NCI-H1930 (cell line): ENCODE data around the gene MRPL37.

Experiments
- DNase-seq, 2 experiments: peaks; one replicate each; lab custom pipeline; 2025; lab: John Stamatoyannopoulos, UW

The MRPL37 gene

GRCh38 chr1:54265126-54265525, 65.2 kb downstream of the MRPL37 start:
- DNase-seq = no peak

GRCh38 chr1:54265659-54266058, 65.7 kb downstream of the MRPL37 start:
- no peak for DNase-seq

DNA sequence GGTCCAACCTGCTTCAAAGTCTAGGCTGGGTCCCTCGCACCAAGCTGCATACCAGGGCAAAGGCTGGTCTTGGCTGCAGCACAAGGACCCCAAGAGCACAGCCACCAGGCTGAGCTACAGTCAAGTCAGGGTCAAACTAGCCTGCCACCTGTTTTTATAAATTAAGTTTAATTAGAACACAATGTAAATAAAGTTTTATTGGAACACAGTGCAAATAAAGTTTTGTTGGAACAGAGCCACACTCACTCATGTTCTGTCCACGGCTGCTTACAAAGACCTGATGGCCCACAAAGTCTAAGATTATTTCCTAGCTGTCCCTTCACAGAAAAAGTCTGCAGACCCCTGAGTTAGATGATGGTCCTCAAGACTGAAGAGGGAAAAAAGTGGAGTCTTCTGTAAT, 66.2 kb downstream of the MRPL37 start:
- DNase-seq = no peak

- no peak for DNase-seq
Observed at GRCh38 chr1:54266908-54267307, 66.9 kb downstream of the MRPL37 start.
